Measurements from ENCODE around the gene NAA60.
"Not testable (repeated sequence)": the region's sequence is repeated elsewhere in the genome, so short reads cannot be mapped to it uniquely, and the experiment has no call there.

Gene NAA60

GRCh38 chr16:3503523-3503922 is 60.0 kb downstream of the NAA60 start:
- in situ Hi-C loops (cut with HindIII; ENCODE audit: low sequenced_read_pairs) = loop anchor here (10.0 kb wide), 1 partner anchor 99 kb away; the partner anchor contains the start of genes ZNF174 and ZSCAN32

GRCh38 chr16:3508736-3509135 is 65.3 kb downstream of the NAA60 start:
- in situ Hi-C loops (cut with HindIII; ENCODE audit: low sequenced_read_pairs) = loop anchor here (5.0 to 10.0 kb wide), 2 partner anchors 94 to 104 kb away; partner anchors contain the start of genes ZNF174 and ZSCAN32

GRCh38 chr16:3509470-3509928 is 66.0 kb downstream of the NAA60 start:
- in situ Hi-C loops (cut with HindIII; ENCODE audit: low sequenced_read_pairs) = loop anchor here (5.0 to 10.0 kb wide), 2 partner anchors 93 to 105 kb away; partner anchors contain the start of genes ZNF174 and ZSCAN32

- in situ Hi-C loops (cut with HindIII; ENCODE audit: low sequenced_read_pairs) = no loop called here
These were observed 66.9 kb downstream of the NAA60 start for GRCh38 chr16:3510416-3510815.

GRCh38 chr16:3511286-3512180 is 68.1 kb downstream of the NAA60 start:
- in situ Hi-C loops (cut with HindIII; ENCODE audit: low sequenced_read_pairs) = no loop called here

- in situ Hi-C loops (cut with HindIII; ENCODE audit: low sequenced_read_pairs) = no loop called here
These were observed 70.6 kb downstream of the NAA60 start for GRCh38 chr16:3513892-3514583.

GRCh38 chr16:3514621-3515020 is 71.1 kb downstream of the NAA60 start:
- in situ Hi-C loops (cut with HindIII; ENCODE audit: low sequenced_read_pairs) = no loop called here

GRCh38 chr16:3515897-3516296 is 72.4 kb downstream of the NAA60 start:
- in situ Hi-C loops (cut with HindIII; ENCODE audit: low sequenced_read_pairs) = no loop called here

GRCh38 chr16:3518292-3518985 is 75.0 kb downstream of the NAA60 start:
- in situ Hi-C loops (cut with HindIII; ENCODE audit: low sequenced_read_pairs) = no loop called here

- in situ Hi-C loops (cut with HindIII; ENCODE audit: low sequenced_read_pairs) = no loop called here
These were observed 75.5 kb downstream of the NAA60 start for GRCh38 chr16:3518986-3519348.

GRCh38 chr16:3519581-3519980 is 76.1 kb downstream of the NAA60 start:
- in situ Hi-C loops (cut with HindIII; ENCODE audit: low sequenced_read_pairs) = no loop called here

GRCh38 chr16:3520413-3520812 is 76.9 kb downstream of the NAA60 start:
- in situ Hi-C loops (cut with HindIII; ENCODE audit: low sequenced_read_pairs) = loop anchor here (5.0 kb wide), 1 partner anchor 68 kb away; no protein-coding TSS in a partner anchor

GRCh38 chr16:3520841-3521240 is 77.4 kb downstream of the NAA60 start:
- in situ Hi-C loops (cut with HindIII; ENCODE audit: low sequenced_read_pairs) = loop anchor here (5.0 kb wide), 1 partner anchor 69 kb away; no protein-coding TSS in a partner anchor

- in situ Hi-C loops (cut with HindIII; ENCODE audit: low sequenced_read_pairs) = loop anchor here (5.0 kb wide), 1 partner anchor 71 kb away; no protein-coding TSS in a partner anchor
These were observed 79.8 kb downstream of the NAA60 start for GRCh38 chr16:3523281-3523680.

- in situ Hi-C loops (cut with HindIII; ENCODE audit: low sequenced_read_pairs) = no loop called here
These were observed 82.5 kb downstream of the NAA60 start for GRCh38 chr16:3525951-3526350.

GRCh38 chr16:3527216-3527829 is 83.8 kb downstream of the NAA60 start:
- in situ Hi-C loops (cut with HindIII; ENCODE audit: low sequenced_read_pairs) = not testable (repeated sequence)

- in situ Hi-C loops (cut with HindIII; ENCODE audit: low sequenced_read_pairs) = no loop called here
These were observed 84.9 kb downstream of the NAA60 start for GRCh38 chr16:3528406-3528805.

- in situ Hi-C loops (cut with HindIII; ENCODE audit: low sequenced_read_pairs) = no loop called here
These were observed 85.7 kb downstream of the NAA60 start for GRCh38 chr16:3529175-3529574.

GRCh38 chr16:3530371-3530914 is 87.0 kb downstream of the NAA60 start:
- in situ Hi-C loops (cut with HindIII; ENCODE audit: low sequenced_read_pairs) = no loop called here

- in situ Hi-C loops (cut with HindIII; ENCODE audit: low sequenced_read_pairs) = no loop called here
These were observed 89.3 kb downstream of the NAA60 start for GRCh38 chr16:3532741-3533140.

Data from endothelial cell of hepatic sinusoid (primary cell).